Mesothelial cell of epicardium (in vitro differentiated cells): ENCODE data around the gene RAN. TPM values are rescaled to one million over a fixed set of nuclear protein-coding genes. Genes with fewer than 3 reads are reported as not detected.

Experiments
- DNase-seq, 2 experiments: peaks; one replicate each; pipeline ENCODE4 v3.0.0; 2021; ENCODE audit warnings: low spot score in 2 of 2; ENCODE audit not compliant: unreplicated experiment in 2 of 2
- H3K27ac Mint-ChIP-seq: 2 replicates; pipeline ENCODE4 v1.8.0; 2021; ENCODE audit warnings: mixed read lengths
- H3K27me3 Mint-ChIP-seq: 2 replicates; pipeline ENCODE4 v1.8.0; 2021; ENCODE audit warnings: low read depth, mixed read lengths
- H3K36me3 Mint-ChIP-seq: 2 replicates; pipeline ENCODE4 v1.8.0; 2021; ENCODE audit warnings: mixed read lengths
- H3K4me1 Mint-ChIP-seq: 2 replicates; pipeline ENCODE4 v1.8.0; 2021; ENCODE audit warnings: mixed read lengths
- H3K4me3 Mint-ChIP-seq: 2 replicates; pipeline ENCODE4 v1.8.0; 2021; ENCODE audit warnings: mild to moderate bottlenecking, moderate library complexity, mixed read lengths
- H3K9me3 Mint-ChIP-seq: 2 replicates; pipeline ENCODE4 v1.8.0; 2021; ENCODE audit warnings: mixed read lengths
- CTCF ChIP-seq: fragments of 200-600 bp; sonication (generic); IDR thresholded peaks from one replicate; pipeline ENCODE4 v1.5.0; 2021; ENCODE audit warnings: antibody characterized with exemption; ENCODE audit not compliant: unreplicated experiment
- total RNA-seq: library from RNA; stranded (reverse); gene quantifications from 3 replicates; pipeline ENCODE4 v1.2.1, GENCODE V29; 2021

Gene RAN
- total RNA-seq, 1 donor from 2014 or later = 629 TPM

- Mint-ChIP-seq H3K36me3 (no peaks in the 10 kb centered on the region), H3K27me3 (no peaks in the 10 kb centered on the region), H3K4me3 (no peak overlapping the region), H3K27ac (no peak overlapping the region), H3K4me1 (no peaks in the 10 kb centered on the region), H3K9me3 (no peaks in the 10 kb centered on the region)
- DNase-seq = no peak
- no peak for TF ChIP-seq CTCF
These were observed 8.6 kb upstream of the RAN start for GRCh38 chr12:130863298-130863697.

- peaks cover 19% of the 10 kb centered on the region for H3K4me1 Mint-ChIP-seq
- no peaks in the 10 kb centered on the region for H3K27me3 Mint-ChIP-seq
- H3K36me3 Mint-ChIP-seq = peaks cover 6% of the 10 kb centered on the region
- H3K9me3 Mint-ChIP-seq = no peaks in the 10 kb centered on the region
- no peak for DNase-seq
- H3K4me3 Mint-ChIP-seq = no peak overlapping the region
- TF ChIP-seq CTCF = no peak
- no peak overlapping the region for H3K27ac Mint-ChIP-seq
These were observed 3.5 kb upstream of the RAN start for GRCh38 chr12:130868412-130868811.

GRCh38 chr12:130870442-130871285 lies 1.2 kb upstream of the RAN start:
- no peaks in the 10 kb centered on the region for H3K27me3 Mint-ChIP-seq
- H3K36me3 Mint-ChIP-seq = peaks cover 24% of the 10 kb centered on the region
- peaks cover 33% of the 10 kb centered on the region for H3K4me1 Mint-ChIP-seq
- H3K4me3 Mint-ChIP-seq = peak overlapping the region; percentile 67
- H3K27ac Mint-ChIP-seq = peak overlapping the region; percentile 94
- peak; percentile 51 for TF ChIP-seq CTCF
- DNase-seq = peak in 1 of 2 experiments; percentile 61
- H3K9me3 Mint-ChIP-seq = no peaks in the 10 kb centered on the region

- Mint-ChIP-seq H3K36me3 (peaks cover 29% of the 10 kb centered on the region), H3K27ac (peak overlapping the region; percentile 96), H3K27me3 (no peaks in the 10 kb centered on the region), H3K4me3 (peak overlapping the region; percentile 95), H3K4me1 (peaks cover 39% of the 10 kb centered on the region), H3K9me3 (no peaks in the 10 kb centered on the region)
- DNase-seq = peak; percentile 38 to 62
- no peak for TF ChIP-seq CTCF
These were observed 572 bp downstream of the RAN start for GRCh38 chr12:130872179-130873096.

- peaks cover 41% of the 10 kb centered on the region for H3K4me1 Mint-ChIP-seq
- peak overlapping the region; percentile 95 for H3K4me3 Mint-ChIP-seq
- no peaks in the 10 kb centered on the region for H3K27me3 Mint-ChIP-seq
- H3K9me3 Mint-ChIP-seq = no peaks in the 10 kb centered on the region
- no peak for DNase-seq
- peaks cover 29% of the 10 kb centered on the region for H3K36me3 Mint-ChIP-seq
- no peak for TF ChIP-seq CTCF
- H3K27ac Mint-ChIP-seq = peak overlapping the region; percentile 96
These were observed 1.4 kb downstream of the RAN start for GRCh38 chr12:130873106-130873795.
